SK-N-MC (cell line): Measurements from ENCODE around the gene KCNJ14.

ENCODE experiments used
- DNase-seq: peaks from one replicate; pipeline ENCODE4 v3.0.0-alpha.2; 2011; ENCODE audit warnings: low read depth, low spot score
- H3K27ac ChIP-seq: fragments of 200-600 bp; sonication (generic); 2 replicates; pipeline ENCODE4 v1.5.1; 2016; ENCODE audit warnings: mixed run types
- H3K36me3 ChIP-seq: fragments of 200-600 bp; sonication (generic); 2 replicates; pipeline ENCODE4 v1.6.1; 2017; ENCODE audit warnings: antibody characterized with exemption, low read length, mixed read lengths; ENCODE audit not compliant: insufficient read depth
- H3K4me3 ChIP-seq: fragments of 200-600 bp; sonication (generic); 2 replicates; pipeline ENCODE4 v1.5.1; 2016
- H3K9ac ChIP-seq: fragments of 200-600 bp; sonication (generic); 2 replicates; pipeline ENCODE4 v1.8.0; 2017; ENCODE audit warnings: mixed run types, mixed read lengths; ENCODE audit not compliant: insufficient read length
- H3K9me3 ChIP-seq: fragments of 200-600 bp; sonication (generic); 2 replicates; pipeline ENCODE4 v1.6.1; 2017; ENCODE audit warnings: low read depth, mild to moderate bottlenecking, antibody characterized with exemption, low read length, moderate library complexity, mixed read lengths
- EZH2 ChIP-seq: fragments of 200-600 bp; sonication (generic); IDR thresholded peaks from one replicate; pipeline ENCODE4 v1.6.1; 2017; ENCODE audit warnings: antibody characterized with exemption
- FOXP2 ChIP-seq: optimal IDR thresholded peaks from 2 replicates; pipeline ENCODE3; 2011; ENCODE audit warnings: mild to moderate bottlenecking, moderate library complexity; ENCODE audit not compliant: insufficient read depth; ENCODE audit errors: extremely low read length, control extremely low read depth
- POLR2AphosphoS5 ChIP-seq: IDR thresholded peaks from 2 replicates; pipeline ENCODE4 v1.6.1; 2012; ENCODE audit warnings: mild to moderate bottlenecking, low read depth, low read length, borderline replicate concordance

The KCNJ14 gene

DNA sequence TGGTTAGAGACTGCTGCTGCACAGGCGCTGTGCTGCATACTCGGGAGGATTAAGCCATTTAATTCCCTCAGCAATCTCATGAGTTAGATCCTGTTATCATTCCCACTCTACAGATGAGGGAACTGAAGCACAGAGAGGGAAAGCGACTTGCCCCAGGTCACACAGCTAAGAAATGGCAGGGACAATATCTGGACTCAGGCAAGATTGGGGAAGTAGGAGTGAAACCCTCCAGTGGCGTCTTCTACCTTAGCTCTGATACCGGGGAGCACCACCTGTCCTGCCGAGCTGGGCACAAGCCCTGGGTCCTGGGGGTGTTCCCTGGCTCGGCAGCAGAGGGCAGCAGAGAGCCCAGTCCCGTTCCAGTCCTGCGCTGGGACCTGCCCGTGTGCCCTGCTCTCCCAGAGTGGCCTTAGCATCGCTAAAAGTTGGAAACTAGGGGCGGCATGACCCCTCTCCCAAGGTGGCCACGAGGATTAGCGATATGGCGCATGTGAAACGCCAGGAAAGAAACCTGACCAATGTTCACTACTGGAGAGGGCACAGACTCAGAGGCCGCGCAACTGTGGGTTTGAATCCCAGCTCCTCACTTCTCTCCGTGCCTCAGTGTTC, 34.3 kb downstream of the KCNJ14 start:
- Histone ChIP-seq H3K9me3 (no peaks in the 10 kb centered on the region), H3K36me3 (no peaks in the 10 kb centered on the region), H3K4me3 (no peak overlapping the region), H3K27ac (no peak overlapping the region), H3K9ac (no peak overlapping the region)
- no peak for DNase-seq
- TF ChIP-seq FOXP2 (no peak), EZH2 (no peak), POLR2AphosphoS5 (no peak)

DNA sequence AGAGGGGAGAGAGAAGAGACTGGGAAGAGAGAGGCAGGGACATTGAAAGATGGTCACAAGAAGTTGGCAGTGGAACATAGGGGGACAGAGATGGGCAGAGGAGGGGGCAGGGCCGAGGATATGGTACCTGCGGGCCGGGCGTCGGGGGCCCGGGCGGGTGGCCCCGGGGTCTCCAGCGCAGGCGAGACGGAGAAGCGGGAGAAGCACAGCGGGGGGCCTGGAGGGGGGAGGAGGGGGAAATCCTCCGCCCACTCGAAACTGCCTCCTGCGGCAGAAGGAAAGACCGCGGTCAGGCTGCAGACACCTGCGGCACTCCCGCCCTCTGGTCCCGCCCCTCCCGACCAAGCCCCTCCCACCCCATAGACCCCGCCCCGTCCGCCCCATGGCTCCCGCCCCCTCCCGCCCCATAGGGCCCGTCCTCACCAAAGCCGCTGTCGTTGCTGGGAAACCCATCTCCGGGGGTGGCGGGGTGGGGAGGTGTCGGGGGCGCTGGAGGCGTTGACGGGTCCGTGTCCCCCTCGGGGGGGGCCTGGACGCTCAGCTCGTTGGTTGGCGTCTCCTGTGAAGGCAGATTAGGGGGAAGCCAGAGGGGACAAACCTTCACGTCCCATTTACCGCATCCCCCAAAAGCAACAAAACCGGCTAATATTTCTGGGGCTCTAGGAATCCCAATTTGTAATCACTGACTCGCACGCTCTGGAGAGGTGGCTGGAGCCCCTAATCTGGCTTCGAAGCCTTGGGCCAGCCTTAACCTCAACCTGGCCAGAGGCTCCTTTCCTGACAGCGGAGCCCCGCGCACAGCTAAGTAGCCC, 35.8 kb downstream of the KCNJ14 start:
- no peak for TF ChIP-seq EZH2
- no peak for TF ChIP-seq FOXP2
- TF ChIP-seq POLR2AphosphoS5: no peak
- DNase-seq: no peak
- Histone ChIP-seq H3K9ac (no peak overlapping the region), H3K27ac (peak overlapping the region; percentile 46), H3K36me3 (no peaks in the 10 kb centered on the region), H3K4me3 (peak overlapping the region; percentile 56), H3K9me3 (no peaks in the 10 kb centered on the region)

DNA sequence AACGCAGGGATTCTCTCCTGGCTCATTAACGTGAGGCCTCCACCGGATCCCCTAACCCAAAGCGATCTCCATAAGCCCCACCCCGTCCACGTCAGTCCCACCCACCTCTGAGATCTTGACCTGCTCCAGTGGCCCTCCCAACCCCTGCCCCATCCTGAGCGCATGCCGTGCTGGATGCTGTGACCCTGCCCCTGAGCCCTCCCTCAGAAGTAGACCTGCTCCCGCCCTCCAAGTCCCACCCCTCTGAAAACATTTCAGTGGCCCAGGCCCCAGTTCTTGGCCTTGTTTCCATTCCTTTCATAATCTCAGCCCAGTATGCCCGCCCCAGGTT, 36.4 kb downstream of the KCNJ14 start:
- H3K36me3 ChIP-seq: no peaks in the 10 kb centered on the region
- H3K27ac ChIP-seq: peak overlapping the region; percentile 46
- H3K4me3 ChIP-seq: peak overlapping the region; percentile 54
- H3K9me3 ChIP-seq: no peaks in the 10 kb centered on the region
- H3K9ac ChIP-seq: no peak overlapping the region
- no peak for DNase-seq
- no peak for TF ChIP-seq FOXP2

DNA sequence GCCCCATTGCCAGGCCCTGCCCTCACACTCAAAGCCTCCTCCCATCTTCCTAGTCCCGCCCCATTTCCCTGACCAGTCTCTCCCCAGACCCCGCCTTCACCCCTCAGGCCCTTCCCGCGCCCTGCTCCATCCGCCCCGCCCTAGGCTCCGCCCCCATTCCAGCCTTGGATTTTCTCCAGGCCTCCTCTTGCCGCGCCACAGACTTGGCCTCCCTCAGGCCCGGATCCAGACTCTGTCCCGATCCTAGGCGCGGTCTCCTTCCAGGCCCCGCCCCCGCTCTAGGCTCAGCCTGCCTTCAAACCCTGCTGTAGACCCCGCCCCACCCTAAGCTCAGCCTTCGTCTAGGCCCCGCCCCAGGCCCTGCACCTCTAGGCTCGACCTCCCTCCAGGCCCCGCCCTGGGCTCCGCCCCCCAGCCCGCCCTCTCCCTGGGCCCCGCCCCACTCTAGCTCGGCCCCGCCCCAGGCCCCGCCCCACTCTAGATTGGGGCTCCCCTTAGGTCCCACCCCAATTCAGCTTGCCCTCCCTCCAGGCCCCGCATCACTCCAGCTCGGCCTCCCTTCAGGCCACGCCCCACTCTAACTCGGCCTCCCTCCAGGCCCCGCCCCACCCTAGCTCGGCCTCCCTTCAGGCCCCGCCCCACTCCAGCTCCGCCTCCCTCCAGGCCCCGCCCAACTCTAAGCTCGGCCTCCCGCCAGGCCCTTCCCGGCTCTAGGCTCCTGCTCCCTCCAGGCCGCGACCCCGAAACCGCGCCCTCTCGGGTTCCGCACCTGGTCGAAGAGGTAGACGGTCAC, 37.7 kb downstream of the KCNJ14 start:
- H3K9ac ChIP-seq: peak overlapping the region; percentile 77
- TF ChIP-seq FOXP2: no peak
- TF ChIP-seq POLR2AphosphoS5: peak; percentile 73
- no peak for TF ChIP-seq EZH2
- H3K27ac ChIP-seq: peak overlapping the region; percentile 79
- peak overlapping the region; percentile 91 for H3K4me3 ChIP-seq
- H3K9me3 ChIP-seq: no peaks in the 10 kb centered on the region
- peak; percentile 92 for DNase-seq
- no peaks in the 10 kb centered on the region for H3K36me3 ChIP-seq

DNA sequence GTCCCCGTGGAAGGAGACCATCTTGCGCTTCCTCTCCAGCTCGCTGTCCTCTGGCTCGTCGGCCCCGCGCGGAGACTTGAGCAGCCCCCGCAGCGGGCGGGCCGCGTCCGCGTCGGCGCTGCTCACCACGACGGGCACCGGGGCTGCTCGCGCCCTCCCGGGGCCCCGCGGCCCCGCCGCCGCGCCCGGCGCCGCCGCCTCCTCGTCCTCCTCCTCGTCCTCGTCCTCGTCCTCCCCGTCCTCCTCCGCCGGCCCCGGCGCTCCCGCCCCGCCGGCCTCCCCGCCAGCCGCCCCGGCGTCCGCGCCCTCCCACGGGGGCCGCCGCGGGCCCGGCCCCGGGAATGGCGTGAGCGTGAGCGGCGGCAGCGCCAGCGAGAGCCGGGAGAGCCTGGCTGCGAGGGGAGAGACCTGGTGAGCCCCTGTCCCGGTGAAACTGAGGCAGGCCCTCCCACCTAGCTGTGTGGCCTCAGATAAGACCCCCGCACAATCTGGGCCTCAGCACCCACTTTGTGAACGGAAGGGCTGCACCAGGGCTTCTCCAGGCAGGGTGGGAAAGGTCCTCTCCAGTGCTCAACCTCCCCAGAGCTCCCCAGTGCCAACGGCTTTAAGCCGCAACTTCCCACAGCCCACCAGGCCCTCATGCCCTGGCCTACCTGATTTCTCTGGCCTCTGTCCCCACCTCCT, 38.5 kb downstream of the KCNJ14 start:
- Histone ChIP-seq H3K36me3 (no peaks in the 10 kb centered on the region), H3K27ac (no peak overlapping the region; the same call in 1 of the 2 replicates), H3K9ac (peak overlapping the region; percentile 77), H3K9me3 (no peaks in the 10 kb centered on the region), H3K4me3 (peak overlapping the region; percentile 91)
- DNase-seq: no peak
- TF ChIP-seq FOXP2 (no peak), EZH2 (no peak), POLR2AphosphoS5 (no peak)

DNA sequence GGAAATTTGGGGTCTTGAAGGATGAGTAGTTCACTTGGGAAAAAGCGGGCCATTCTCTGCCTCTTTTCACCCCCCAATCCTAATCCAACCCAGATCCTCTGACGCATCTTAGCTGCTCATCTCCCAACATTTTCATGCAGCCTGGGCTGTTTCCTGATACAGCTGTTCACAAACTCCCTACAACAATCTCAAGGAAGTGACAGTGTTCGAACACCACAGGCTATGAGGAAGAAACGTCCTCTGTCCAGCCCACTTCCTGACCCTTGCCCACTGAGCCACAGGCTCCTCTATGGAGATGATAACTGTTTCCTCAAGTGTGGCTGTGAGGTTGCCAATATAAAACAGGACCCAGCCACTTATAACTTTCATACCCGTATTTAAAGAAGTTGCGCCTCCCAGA, 40.0 kb downstream of the KCNJ14 start:
- Histone ChIP-seq H3K9ac (no peak overlapping the region), H3K4me3 (no peak overlapping the region), H3K9me3 (no peaks in the 10 kb centered on the region), H3K27ac (peak overlapping the region; percentile 60; the same call in 1 of the 2 replicates), H3K36me3 (no peaks in the 10 kb centered on the region)
- TF ChIP-seq FOXP2: no peak
- no peak for TF ChIP-seq EZH2
- TF ChIP-seq POLR2AphosphoS5: no peak
- DNase-seq: no peak

DNA sequence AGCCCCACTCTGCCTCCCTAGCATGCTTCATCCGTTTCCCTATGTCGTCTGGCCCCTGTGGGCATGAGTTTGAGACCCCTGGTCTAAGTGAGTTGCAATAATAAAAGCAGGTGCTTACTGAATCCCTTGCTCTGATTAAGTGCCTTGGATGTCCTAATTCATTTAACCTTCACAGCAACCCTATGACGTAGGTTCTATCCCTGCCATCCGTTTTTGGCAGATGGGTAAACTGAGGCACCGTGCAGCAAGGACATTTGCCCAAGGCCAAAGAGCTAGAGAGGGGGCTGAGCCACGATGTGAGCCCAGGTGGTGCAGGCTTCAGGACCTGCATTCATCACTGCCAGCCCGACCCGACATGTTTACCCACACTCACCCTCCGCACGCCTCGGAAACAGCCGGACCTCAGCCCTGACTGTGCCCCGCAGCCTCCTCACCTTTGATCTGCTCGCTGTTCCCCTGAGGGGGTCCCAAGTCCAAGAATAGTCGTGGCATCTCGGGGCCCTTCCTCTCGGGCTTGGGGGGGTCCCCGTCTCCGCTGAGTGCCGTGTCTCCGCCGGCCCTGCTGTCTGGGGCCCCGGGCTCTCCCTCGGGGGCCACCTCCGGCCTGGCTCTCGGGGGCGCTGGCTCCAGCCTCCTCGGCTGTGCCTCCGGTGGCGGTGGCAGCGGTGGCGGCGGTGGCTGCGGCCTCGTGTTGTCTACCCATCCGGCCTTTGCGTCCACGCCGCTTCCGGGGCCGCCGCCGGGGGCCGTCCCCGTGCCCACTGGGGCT, 41.8 kb downstream of the KCNJ14 start:
- no peak overlapping the region for H3K27ac ChIP-seq
- H3K36me3 ChIP-seq: no peaks in the 10 kb centered on the region
- DNase-seq: no peak
- TF ChIP-seq EZH2: no peak
- no peak for TF ChIP-seq FOXP2
- TF ChIP-seq POLR2AphosphoS5: no peak
- no peak overlapping the region for H3K9ac ChIP-seq
- no peaks in the 10 kb centered on the region for H3K9me3 ChIP-seq
- H3K4me3 ChIP-seq: no peak overlapping the region
